ENCODE data around the gene SMAGP.
A peak's percentile ranks its signal among the peaks of the same experiment; 100 is the strongest.
"Not testable (repeated sequence)": the region's sequence is repeated elsewhere in the genome, so short reads cannot be mapped to it uniquely, and the experiment has no call there.

SMAGP gene

GRCh38 chr12:51238037-51238509 is 32.1 kb downstream of the SMAGP start:
- peak overlapping the region; percentile 99 to 100 for H3K4me3 ChIP-seq (ENCODE audit: low read depth in 1 of 2, low read length in 2 of 2)
- H3K4me1 ChIP-seq (ENCODE audit: insufficient read depth, low read length): peaks cover 17% of the 10 kb centered on the region
- peak overlapping the region; percentile 74 for H3K9ac ChIP-seq (ENCODE audit: low read length)
- H3K27ac ChIP-seq (ENCODE audit: low read depth, low read length): peak overlapping the region; percentile 100
- H3K36me3 ChIP-seq (ENCODE audit: insufficient read depth, low read length): peaks cover 32% of the 10 kb centered on the region
- no peaks in the 10 kb centered on the region for H3K9me3 ChIP-seq (ENCODE audit: low read length)
- no peaks in the 10 kb centered on the region for H3K27me3 ChIP-seq (ENCODE audit: control insufficient read depth in 1 of 2, insufficient read depth in 2 of 2, low read length in 2 of 2)

GRCh38 chr12:51234530-51234929 is 35.7 kb downstream of the SMAGP start:
- Histone ChIP-seq H3K27me3 (ENCODE audit: control insufficient read depth in 1 of 2, insufficient read depth in 2 of 2, low read length in 2 of 2) (no peaks in the 10 kb centered on the region), H3K9me3 (ENCODE audit: low read length) (no peaks in the 10 kb centered on the region), H3K9ac (ENCODE audit: low read length) (no peak overlapping the region), H3K4me3 (ENCODE audit: low read depth in 1 of 2, low read length in 2 of 2) (no peak overlapping the region), H3K4me1 (ENCODE audit: insufficient read depth, low read length) (peaks cover 5% of the 10 kb centered on the region), H3K36me3 (ENCODE audit: insufficient read depth, low read length) (no peaks in the 10 kb centered on the region), H3K27ac (ENCODE audit: low read depth, low read length) (no peak overlapping the region)

- H3K36me3 ChIP-seq (ENCODE audit: insufficient read depth, low read length): no peaks in the 10 kb centered on the region
These were observed 37.6 kb downstream of the SMAGP start for GRCh38 chr12:51232642-51233041.

DNA sequence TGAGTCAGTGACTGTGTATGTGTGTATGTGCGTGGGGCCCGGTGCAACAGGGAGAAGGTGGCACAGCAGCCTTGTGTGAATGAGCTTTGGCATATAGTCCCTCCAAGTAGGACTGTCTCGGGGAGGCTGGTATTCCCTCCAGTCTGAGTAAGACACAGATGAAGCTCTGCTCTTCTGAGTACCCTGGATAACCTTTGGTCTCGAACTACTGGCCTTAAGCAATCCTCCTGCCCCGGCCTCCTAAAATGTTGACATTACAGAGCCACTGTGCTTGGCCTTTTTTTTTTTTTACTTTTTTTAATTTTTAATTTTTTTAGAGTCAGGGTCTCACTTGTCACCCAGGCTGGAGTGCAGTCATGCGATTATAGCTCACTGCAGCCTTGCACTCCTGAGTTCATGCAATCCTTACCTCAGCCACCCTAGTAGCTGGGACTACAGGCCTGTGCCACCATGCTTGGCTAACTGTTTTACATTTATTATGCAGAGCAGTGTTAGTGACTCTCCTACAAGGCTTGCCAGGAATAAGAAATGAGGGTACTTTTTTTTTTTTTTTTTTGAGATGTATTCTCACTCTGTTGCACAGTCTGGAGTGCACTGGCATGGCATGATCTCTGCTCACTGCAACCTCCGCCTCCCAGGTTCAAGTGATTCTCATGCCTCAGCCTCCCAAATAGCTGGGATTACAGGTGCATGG is 41.0 kb downstream of the SMAGP start:
- Histone ChIP-seq H3K4me1 (ENCODE audit: insufficient read depth, low read length) (no peaks in the 10 kb centered on the region), H3K27me3 (ENCODE audit: control insufficient read depth in 1 of 2, insufficient read depth in 2 of 2, low read length in 2 of 2) (no peaks in the 10 kb centered on the region), H3K9me3 (ENCODE audit: low read length) (no peaks in the 10 kb centered on the region), H3K36me3 (ENCODE audit: insufficient read depth, low read length) (no peaks in the 10 kb centered on the region), H3K9ac (ENCODE audit: low read length) (no peak overlapping the region), H3K4me3 (ENCODE audit: low read depth in 1 of 2, low read length in 2 of 2) (no peak overlapping the region), H3K27ac (ENCODE audit: low read depth, low read length) (no peak overlapping the region)

More at GRCh38 chr12:51232642-51233041, 37.6 kb downstream of the SMAGP start:
- no peak overlapping the region for H3K9ac ChIP-seq (ENCODE audit: low read length)
- no peaks in the 10 kb centered on the region for H3K9me3 ChIP-seq (ENCODE audit: low read length)
- no peak overlapping the region for H3K27ac ChIP-seq (ENCODE audit: low read depth, low read length)
- H3K4me3 ChIP-seq (ENCODE audit: low read depth in 1 of 2, low read length in 2 of 2): no peak overlapping the region
- H3K4me1 ChIP-seq (ENCODE audit: insufficient read depth, low read length): no peaks in the 10 kb centered on the region
- no peaks in the 10 kb centered on the region for H3K27me3 ChIP-seq (ENCODE audit: control insufficient read depth in 1 of 2, insufficient read depth in 2 of 2, low read length in 2 of 2)

DNA sequence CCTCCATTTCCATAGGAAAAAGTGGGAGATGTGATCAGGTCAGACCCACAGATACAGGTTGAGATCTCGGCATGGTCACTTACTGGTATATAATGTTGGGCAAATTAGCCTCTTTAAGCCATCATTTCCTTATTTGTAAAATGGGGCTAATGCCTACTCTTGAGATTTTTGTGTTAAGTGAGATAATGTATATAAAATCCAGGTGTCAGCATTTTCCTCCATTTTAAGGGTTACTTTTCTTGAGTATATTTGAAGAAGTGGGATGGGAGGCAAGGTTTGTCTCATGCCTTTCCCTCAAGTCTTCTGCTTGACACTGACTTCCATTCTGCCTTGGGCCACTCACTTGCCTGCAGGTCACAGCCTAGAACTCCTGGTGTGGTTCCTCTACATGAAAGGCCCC is 42.3 kb downstream of the SMAGP start:
- Histone ChIP-seq H3K27me3 (ENCODE audit: control insufficient read depth in 1 of 2, insufficient read depth in 2 of 2, low read length in 2 of 2) (no peaks in the 10 kb centered on the region), H3K9me3 (ENCODE audit: low read length) (no peaks in the 10 kb centered on the region), H3K27ac (ENCODE audit: low read depth, low read length) (no peak overlapping the region), H3K9ac (ENCODE audit: low read length) (no peak overlapping the region), H3K36me3 (ENCODE audit: insufficient read depth, low read length) (no peaks in the 10 kb centered on the region), H3K4me1 (ENCODE audit: insufficient read depth, low read length) (no peaks in the 10 kb centered on the region), H3K4me3 (ENCODE audit: low read depth in 1 of 2, low read length in 2 of 2) (no peak overlapping the region)

- H3K27ac ChIP-seq (ENCODE audit: low read depth, low read length); H3K9me3 ChIP-seq (ENCODE audit: low read length); H3K4me3 ChIP-seq (ENCODE audit: low read depth in 1 of 2, low read length in 2 of 2); H3K4me1 ChIP-seq (ENCODE audit: insufficient read depth, low read length); H3K9ac ChIP-seq (ENCODE audit: low read length); H3K36me3 ChIP-seq (ENCODE audit: insufficient read depth, low read length); H3K27me3 ChIP-seq (ENCODE audit: control insufficient read depth in 1 of 2, insufficient read depth in 2 of 2, low read length in 2 of 2): not testable (repeated sequence)
These were observed 43.1 kb downstream of the SMAGP start for GRCh38 chr12:51227112-51227511.

- H3K4me3 ChIP-seq (ENCODE audit: low read depth in 1 of 2, low read length in 2 of 2): no peak overlapping the region
- H3K9me3 ChIP-seq (ENCODE audit: low read length): no peaks in the 10 kb centered on the region
- H3K36me3 ChIP-seq (ENCODE audit: insufficient read depth, low read length): no peaks in the 10 kb centered on the region
- H3K27ac ChIP-seq (ENCODE audit: low read depth, low read length): no peak overlapping the region
- H3K27me3 ChIP-seq (ENCODE audit: control insufficient read depth in 1 of 2, insufficient read depth in 2 of 2, low read length in 2 of 2): no peaks in the 10 kb centered on the region
- H3K4me1 ChIP-seq (ENCODE audit: insufficient read depth, low read length): no peaks in the 10 kb centered on the region
- H3K9ac ChIP-seq (ENCODE audit: low read length): no peak overlapping the region
These were observed 44.4 kb downstream of the SMAGP start for GRCh38 chr12:51225771-51226170.

DNA sequence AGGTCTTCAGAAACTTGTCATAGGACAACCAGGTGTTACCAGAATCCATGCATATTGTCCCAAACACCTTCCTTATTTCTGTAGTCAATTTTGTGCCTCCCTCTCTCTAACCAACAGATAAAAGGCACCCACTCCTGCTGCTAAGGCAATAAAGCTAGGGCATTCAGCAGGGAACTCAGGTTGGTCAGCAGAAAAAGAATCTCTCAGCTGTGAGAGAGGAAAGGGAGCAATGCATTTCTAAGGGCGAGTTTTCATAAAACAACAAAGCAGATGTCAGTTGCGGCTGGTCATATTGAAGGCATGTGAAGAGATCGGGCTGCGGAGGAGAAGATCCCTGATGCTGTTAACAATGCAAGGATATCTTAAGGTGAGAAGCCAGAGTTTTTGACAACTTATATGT is 45.0 kb downstream of the SMAGP start:
- no peak overlapping the region for H3K4me3 ChIP-seq (ENCODE audit: low read depth in 1 of 2, low read length in 2 of 2)
- H3K4me1 ChIP-seq (ENCODE audit: insufficient read depth, low read length): no peaks in the 10 kb centered on the region
- H3K27ac ChIP-seq (ENCODE audit: low read depth, low read length): no peak overlapping the region
- H3K9ac ChIP-seq (ENCODE audit: low read length): no peak overlapping the region
- H3K9me3 ChIP-seq (ENCODE audit: low read length): no peaks in the 10 kb centered on the region
- no peaks in the 10 kb centered on the region for H3K27me3 ChIP-seq (ENCODE audit: control insufficient read depth in 1 of 2, insufficient read depth in 2 of 2, low read length in 2 of 2)
- H3K36me3 ChIP-seq (ENCODE audit: insufficient read depth, low read length): no peaks in the 10 kb centered on the region

DNA sequence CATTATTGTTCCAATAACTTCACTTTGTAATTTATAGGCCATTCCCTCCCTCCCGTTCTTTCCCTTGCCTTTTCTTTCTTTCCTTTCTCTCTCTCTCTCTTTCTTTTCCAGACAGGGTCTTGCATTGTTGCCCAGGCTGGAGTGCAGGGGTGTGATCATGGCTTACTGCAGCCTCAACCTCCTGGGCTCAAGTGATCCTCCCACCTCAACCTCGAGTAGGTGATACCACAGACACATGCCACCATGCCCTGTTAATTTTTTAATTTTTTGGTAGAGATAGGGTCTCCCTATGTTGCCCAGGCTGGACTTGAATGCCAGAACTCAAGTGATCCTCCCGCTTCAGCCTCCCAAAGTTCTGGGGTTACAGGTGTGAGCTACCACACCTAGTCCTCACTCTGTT is 45.6 kb downstream of the SMAGP start:
- H3K27me3 ChIP-seq (ENCODE audit: control insufficient read depth in 1 of 2, insufficient read depth in 2 of 2, low read length in 2 of 2): no peaks in the 10 kb centered on the region
- H3K4me1 ChIP-seq (ENCODE audit: insufficient read depth, low read length): peaks cover 1% of the 10 kb centered on the region
- no peak overlapping the region for H3K9ac ChIP-seq (ENCODE audit: low read length)
- H3K36me3 ChIP-seq (ENCODE audit: insufficient read depth, low read length): no peaks in the 10 kb centered on the region
- no peak overlapping the region for H3K4me3 ChIP-seq (ENCODE audit: low read depth in 1 of 2, low read length in 2 of 2)
- H3K9me3 ChIP-seq (ENCODE audit: low read length): no peaks in the 10 kb centered on the region
- H3K27ac ChIP-seq (ENCODE audit: low read depth, low read length): no peak overlapping the region

- no peak overlapping the region for H3K4me3 ChIP-seq (ENCODE audit: low read depth in 1 of 2, low read length in 2 of 2)
- H3K9me3 ChIP-seq (ENCODE audit: low read length): no peaks in the 10 kb centered on the region
- H3K4me1 ChIP-seq (ENCODE audit: insufficient read depth, low read length): peaks cover 11% of the 10 kb centered on the region
- H3K27ac ChIP-seq (ENCODE audit: low read depth, low read length): no peak overlapping the region
- no peaks in the 10 kb centered on the region for H3K36me3 ChIP-seq (ENCODE audit: insufficient read depth, low read length)
- no peak overlapping the region for H3K9ac ChIP-seq (ENCODE audit: low read length)
- H3K27me3 ChIP-seq (ENCODE audit: control insufficient read depth in 1 of 2, insufficient read depth in 2 of 2, low read length in 2 of 2): no peaks in the 10 kb centered on the region
These were observed 47.8 kb downstream of the SMAGP start for GRCh38 chr12:51222461-51222860.

- H3K9ac ChIP-seq (ENCODE audit: low read length); H3K9me3 ChIP-seq (ENCODE audit: low read length); H3K36me3 ChIP-seq (ENCODE audit: insufficient read depth, low read length); H3K4me3 ChIP-seq (ENCODE audit: low read depth in 1 of 2, low read length in 2 of 2); H3K27ac ChIP-seq (ENCODE audit: low read depth, low read length); H3K27me3 ChIP-seq (ENCODE audit: control insufficient read depth in 1 of 2, insufficient read depth in 2 of 2, low read length in 2 of 2): not testable (repeated sequence)
- H3K4me1 ChIP-seq (ENCODE audit: insufficient read depth, low read length): peaks cover 17% of the 10 kb centered on the region
These were observed 50.4 kb downstream of the SMAGP start for GRCh38 chr12:51219857-51220256.

DNA sequence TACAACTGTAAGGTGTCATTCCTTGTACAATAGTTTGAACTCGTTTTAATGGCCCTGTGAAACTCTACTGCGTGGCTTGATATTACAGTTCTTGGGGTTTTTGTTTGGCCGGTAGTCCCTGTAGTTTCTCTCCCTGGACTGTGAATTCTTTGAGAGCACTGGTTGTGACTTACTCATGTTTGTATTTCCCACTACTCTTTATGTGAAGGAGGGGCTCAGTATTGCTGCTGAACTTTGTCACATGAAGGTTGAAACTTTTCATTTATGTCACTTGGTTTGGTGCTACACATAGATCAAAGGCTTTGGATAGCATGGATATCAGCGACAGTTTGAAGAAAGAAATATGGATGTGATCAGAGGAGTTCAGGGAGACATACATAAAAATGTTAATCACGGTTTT is 50.9 kb downstream of the SMAGP start:
- no peaks in the 10 kb centered on the region for H3K27me3 ChIP-seq (ENCODE audit: control insufficient read depth in 1 of 2, insufficient read depth in 2 of 2, low read length in 2 of 2)
- peaks cover 17% of the 10 kb centered on the region for H3K4me1 ChIP-seq (ENCODE audit: insufficient read depth, low read length)
- no peak overlapping the region for H3K4me3 ChIP-seq (ENCODE audit: low read depth in 1 of 2, low read length in 2 of 2)
- H3K9me3 ChIP-seq (ENCODE audit: low read length): no peaks in the 10 kb centered on the region
- H3K27ac ChIP-seq (ENCODE audit: low read depth, low read length): no peak overlapping the region
- no peak overlapping the region for H3K9ac ChIP-seq (ENCODE audit: low read length)
- H3K36me3 ChIP-seq (ENCODE audit: insufficient read depth, low read length): no peaks in the 10 kb centered on the region
